Activated CD4-positive, CD25-positive, alpha-beta regulatory T cell (primary cell): ENCODE results near the gene DHTKD1.
A peak's percentile ranks its signal among the peaks of the same experiment; 100 is the strongest.
"Not testable (repeated sequence)": the region's sequence is repeated elsewhere in the genome, so short reads cannot be mapped to it uniquely, and the experiment has no call there.

Experiments used
- DNase-seq, 4 experiments: peaks; one replicate each; lab custom pipeline; 2025; lab: John Stamatoyannopoulos, UW

DHTKD1 gene

GRCh38 chr10:12062754-12063482 lies 5.8 kb upstream of the DHTKD1 start:
- DNase-seq: no peak

DNA sequence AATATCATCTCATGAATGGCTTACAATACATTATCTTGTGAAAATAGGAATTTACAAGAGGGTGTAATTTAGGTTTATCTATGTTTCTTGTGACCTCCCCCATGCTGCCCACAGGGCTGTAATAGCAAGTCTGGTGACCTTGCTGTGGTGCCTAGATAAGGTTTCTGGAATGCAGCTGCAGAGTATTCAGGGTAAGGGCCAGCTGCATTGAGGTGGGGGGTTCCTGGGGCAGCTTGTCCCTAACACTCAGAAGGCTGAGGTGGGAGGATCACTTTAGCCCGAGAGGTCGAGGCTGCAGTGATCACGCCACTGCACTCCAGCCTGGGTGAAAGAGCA lies 5.3 kb upstream of the DHTKD1 start:
- no peak for DNase-seq

DNA sequence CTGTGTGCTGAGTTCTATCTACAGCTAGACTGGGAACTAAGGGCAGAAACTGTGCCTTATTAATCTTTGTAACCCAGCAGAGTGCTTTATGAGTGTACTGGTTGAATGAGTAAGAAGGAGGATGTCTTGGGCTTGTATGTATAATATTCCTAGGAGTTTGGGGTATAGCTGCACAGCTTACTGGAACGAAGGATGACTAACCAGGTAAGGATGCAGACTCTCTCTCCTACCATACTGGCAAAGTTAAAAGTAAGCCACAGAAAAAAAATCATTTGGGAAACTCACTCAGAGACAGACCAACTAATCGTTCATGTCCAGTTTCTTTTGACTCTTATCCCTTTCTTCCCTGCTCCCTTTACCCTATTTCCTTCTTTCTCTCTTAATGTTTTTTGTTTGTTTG lies 1.4 kb upstream of the DHTKD1 start:
- no peak for DNase-seq

- DNase-seq: not testable (repeated sequence)
These were observed 2.7 kb downstream of the DHTKD1 start for GRCh38 chr10:12071441-12071840.

GRCh38 chr10:12073526-12073925 lies 4.8 kb downstream of the DHTKD1 start:
- no peak for DNase-seq

GRCh38 chr10:12077580-12078180 lies 8.9 kb downstream of the DHTKD1 start:
- no peak for DNase-seq

DNA sequence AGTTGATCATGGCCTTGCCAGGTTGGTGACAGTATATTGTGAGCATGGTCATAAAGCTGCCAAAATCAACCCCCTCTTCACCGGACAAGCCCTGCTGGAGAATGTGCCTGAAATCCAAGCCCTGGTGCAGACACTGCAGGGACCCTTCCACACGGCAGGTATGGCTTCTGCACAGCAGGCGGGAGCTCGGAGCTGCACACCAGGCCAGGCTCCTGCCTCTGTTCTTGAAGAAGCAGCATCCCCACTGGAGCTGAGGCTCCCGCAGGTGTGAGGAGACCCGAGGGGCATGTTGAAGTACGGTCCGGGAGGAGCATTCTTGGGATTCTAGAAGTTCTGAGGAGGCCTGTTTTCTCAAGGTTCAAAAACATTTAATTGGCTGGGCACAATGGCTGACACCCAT lies 12.7 kb downstream of the DHTKD1 start:
- no peak for DNase-seq

DNA sequence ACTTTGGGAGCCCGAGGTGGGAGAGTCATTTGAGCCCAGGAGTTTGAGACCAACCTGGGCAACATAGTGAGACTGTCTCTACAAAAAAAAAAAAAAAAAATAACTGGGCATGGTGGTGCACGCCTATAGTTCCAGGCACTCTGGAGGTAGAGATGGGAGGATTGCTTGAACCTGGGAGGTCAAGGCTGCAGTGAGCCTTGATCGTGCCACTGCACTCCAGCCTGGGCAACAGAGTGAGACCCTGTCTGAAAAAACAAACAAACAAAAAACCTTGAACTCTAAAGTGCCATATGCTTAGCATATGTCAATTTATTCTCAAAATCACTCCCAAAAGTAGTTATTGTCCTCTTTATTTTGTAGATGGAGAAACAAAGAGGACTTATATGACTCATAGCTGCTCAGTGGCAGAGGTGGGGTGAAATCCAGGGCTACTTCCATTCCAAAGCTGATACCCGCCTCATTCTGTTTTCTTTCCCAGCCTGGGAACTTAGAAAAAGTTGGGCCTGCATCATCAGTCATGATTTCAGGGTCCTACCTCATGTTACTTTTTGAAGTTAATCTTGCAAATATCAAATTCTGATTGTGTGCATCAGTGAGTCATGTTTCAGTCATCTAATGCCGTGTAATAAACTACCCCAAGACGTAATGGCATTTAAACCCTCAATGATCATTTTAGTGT lies 13.3 kb downstream of the DHTKD1 start:
- no peak for DNase-seq

- DNase-seq: no peak
These were observed 20.2 kb downstream of the DHTKD1 start for GRCh38 chr10:12088919-12089318.

- DNase-seq: no peak
These were observed 22.7 kb downstream of the DHTKD1 start for GRCh38 chr10:12091421-12091820.

DNA sequence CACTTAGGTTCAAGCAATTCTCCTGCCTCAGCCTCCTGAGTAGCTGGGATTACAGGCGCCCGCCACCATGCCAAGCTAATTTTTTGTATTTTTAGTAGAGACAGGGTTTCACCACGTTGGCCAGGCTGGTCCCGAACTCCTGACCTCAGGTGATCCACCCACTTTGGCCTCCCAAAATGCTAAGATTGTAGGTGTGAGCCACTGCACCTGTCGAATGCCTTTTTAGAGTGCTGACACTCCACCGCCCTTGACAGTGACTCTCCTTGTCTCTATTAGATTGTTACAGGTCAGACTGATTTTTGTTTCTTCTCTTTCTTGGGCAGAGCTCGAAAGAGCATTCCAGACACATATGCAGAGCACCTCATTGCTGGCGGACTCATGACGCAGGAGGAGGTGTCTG lies 28.6 kb downstream of the DHTKD1 start:
- not testable (repeated sequence) for DNase-seq

DNA sequence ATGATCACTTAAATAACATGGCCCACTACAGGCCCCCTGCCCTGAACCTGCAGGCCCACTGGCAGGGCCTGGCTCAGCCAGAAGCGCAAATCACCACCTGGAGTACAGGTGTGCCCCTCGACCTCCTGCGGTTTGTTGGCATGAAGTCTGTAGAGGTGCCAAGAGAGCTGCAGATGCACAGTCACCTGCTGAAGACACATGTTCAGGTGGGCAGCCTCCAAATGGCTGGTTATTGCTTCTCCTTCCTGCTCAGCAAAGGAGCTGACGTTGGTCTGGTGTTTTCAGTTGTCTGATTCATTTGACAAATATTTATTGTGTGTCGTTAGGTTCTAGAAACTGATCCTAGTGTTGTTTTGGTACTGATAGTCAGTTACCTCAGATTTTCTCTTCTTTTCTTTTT lies 29.0 kb downstream of the DHTKD1 start:
- DNase-seq: no peak

GRCh38 chr10:12098966-12099365 lies 30.2 kb downstream of the DHTKD1 start:
- DNase-seq: no peak

DNA sequence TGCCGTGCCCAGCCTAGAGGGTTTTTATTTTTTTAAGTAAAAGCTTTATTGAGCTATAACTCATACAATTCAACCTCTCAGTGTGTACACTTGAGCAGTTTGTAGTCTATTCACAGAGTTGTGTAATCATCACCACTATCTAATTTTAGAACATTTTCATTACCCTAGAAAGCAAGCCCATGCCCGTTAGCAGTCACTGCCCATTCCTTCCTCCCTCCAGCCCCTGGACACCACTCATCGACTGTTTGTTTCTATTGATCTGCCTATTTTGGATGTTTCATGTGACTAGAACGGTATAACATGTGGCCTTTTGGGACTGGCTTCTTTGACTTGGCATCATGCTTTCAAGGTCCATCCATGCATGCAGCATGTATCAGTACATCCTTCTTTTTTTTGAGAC lies 35.0 kb downstream of the DHTKD1 start:
- no peak for DNase-seq

DNA sequence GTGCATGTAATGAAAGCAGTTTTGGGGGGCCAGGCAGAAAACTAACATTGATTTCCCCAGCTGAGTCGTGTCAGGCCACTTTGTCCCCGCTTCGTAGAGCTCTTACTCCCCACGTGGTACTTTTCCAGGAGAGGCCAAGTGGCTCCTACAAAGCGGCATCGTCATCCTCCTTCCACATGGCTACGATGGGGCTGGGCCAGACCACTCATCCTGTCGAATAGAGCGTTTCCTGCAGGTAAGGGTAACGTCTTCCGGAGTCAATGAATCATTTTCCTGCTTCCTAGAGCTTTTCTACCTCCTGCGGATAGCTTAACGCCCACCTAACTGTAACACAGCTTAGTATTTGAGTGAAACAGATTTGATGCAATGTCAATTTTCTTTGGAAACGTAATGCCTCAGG lies 39.0 kb downstream of the DHTKD1 start:
- no peak for DNase-seq

DNA sequence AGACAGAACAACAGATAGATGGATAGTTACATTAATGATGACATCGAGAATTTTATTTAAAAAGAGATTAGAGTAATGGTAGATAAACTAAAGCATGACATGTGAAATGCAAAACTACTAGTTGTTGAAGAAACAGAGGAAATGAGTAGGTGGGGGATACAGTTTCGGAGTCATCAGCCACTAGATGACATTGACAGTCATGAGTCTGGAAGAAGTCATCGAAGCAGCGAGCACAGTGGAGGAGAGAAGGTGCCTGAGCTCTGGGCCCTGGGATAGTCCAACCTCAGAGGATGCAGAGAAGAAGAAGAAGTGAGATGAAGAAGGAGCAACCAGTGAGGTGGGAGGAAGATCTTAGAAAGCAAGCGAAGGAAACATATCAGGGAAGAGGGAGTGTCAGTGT lies 40.5 kb downstream of the DHTKD1 start:
- no peak for DNase-seq

DNA sequence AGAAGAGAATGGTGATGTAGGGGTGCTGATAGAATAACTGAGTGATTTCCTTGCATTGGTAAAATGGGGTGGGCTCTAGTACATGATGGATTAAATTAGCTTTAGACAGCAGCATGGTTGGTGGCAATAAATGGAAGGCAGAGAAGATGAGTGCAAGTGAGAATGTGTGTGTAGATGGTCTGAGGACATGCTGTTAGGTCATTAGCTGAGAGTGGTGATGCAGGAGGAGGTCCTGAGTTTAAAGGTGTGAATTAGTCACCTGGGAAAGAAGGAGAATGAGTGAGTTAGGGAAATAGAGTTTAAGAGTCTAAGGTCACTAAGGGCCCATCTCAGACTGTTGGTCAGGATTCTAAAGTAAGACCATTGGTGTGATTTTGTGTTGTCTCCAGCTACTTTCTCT lies 42.8 kb downstream of the DHTKD1 start:
- no peak for DNase-seq

DNA sequence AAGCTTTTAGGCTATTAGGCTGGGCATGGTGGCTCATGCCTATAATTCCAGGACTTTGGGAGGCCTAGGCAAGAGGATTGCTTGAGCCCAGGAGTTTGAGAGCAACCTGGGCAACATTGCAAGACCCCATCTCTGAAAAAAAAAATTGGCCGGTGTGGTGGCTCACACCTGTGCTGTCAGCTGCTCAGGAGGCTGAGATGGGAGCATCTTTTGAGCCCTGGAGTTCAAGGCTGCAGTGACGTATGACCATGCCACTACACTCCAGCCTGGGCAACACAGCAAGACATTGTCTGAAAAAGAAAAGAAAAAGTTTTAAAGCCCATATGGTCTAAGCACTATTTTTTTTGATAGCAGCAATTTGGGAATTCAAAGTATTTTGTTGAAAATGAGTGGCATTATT lies 44.9 kb downstream of the DHTKD1 start:
- DNase-seq: no peak

DNA sequence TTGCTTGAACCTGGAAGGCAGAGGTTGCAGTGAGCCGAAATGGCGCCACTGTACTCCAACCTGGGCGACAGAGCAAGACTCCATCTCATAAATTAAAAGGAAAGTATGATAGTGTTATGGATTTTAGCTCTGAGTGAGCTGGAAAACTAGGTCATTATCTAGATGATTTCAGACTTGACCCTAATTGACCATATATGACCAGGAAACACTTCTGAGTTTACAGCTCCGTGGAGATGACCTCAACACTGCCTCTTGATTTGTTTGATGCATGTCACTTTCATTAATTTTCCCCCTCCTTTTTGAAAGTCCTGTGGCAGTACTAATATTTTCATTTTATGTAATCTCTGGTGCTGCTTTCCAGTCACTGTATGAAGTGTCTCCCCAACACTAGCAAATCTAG lies 52.9 kb downstream of the DHTKD1 start:
- no peak for DNase-seq

GRCh38 chr10:12129222-12130111 lies 60.7 kb downstream of the DHTKD1 start, which contains the start of gene SEC61A2:
Gene SEC61A2, plus strand, starts transcription at chr10:12129677. Its CDS starts 111 bp downstream, at chr10:12129788.
- peak; percentile 95 to 98 (median 98) for DNase-seq

- DNase-seq: peak in 1 of 4 experiments; percentile 2
These were observed 61.6 kb downstream of the DHTKD1 start for GRCh38 chr10:12130237-12130872.

DNA sequence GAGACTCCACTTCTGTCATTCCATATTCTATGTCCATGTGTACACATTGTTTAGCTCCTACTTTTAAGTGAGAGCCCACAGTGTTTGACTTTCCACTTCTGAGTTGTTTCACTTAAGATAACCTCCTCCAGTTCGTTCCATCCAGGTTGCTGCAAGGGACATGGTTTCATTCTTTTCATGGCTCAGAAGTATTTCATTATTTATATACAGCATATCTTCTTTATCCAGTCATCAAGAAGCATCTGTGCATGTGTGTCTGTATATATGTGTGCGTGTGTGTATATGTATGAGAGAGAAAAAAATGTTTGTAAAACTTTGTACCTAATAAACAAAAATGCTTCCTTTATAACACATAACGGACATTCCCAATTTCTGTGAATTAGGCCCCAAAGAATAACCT lies 66.9 kb downstream of the DHTKD1 start:
- no peak for DNase-seq
